SK-MEL-5 (cell line): Measurements from ENCODE around the gene TSHZ1. TPM values are rescaled to one million over a fixed set of nuclear protein-coding genes. Genes with fewer than 3 reads are reported as not detected.

Experiments used
- DNase-seq: peaks from one replicate; pipeline ENCODE4 v3.0.0-alpha.2; 2016; ENCODE audit warnings: low read depth, low spot score
- in situ Hi-C: cut with HindIII; loops from 2 replicates; pipeline ENCODE4 v1.10.0; 2016; ENCODE audit warnings: low sequenced_read_pairs, high pct_unique_total_duplicates, low pct_unique_long_range_greater_than_20kb
- total RNA-seq: library from RNA; depleted of rRNA; stranded (reverse); fragments of >200 nt; shearing (Covaris generic); gene quantifications from 2 replicates; pipeline ENCODE4 v1.2.3, GENCODE V29; 2014

TSHZ1 gene
- total RNA-seq, 1 experiment from 2014 or later, result 3.0 TPM

DNA sequence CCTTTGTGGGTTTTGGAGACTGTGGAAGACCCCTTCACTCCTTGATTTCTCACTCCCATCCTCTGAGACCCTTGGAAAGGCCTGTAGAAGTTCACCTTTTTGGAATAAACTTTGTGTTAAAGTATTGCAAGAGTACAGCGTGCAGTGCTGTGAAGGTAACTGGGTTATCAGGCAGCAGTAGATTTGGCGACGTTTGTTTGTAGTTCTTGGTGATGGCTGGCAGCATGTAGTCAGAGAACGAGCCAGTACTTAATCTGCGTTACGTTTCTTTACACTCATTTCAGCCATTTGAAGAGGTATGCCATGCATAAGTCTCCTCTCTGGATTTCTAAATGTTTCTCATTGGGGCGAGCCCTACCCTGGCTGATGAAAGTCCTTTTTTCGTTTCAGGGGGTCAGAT is 64.6 kb downstream of the TSHZ1 start:
- DNase-seq, result no peak
- in situ Hi-C loops, result no loop called here

DNA sequence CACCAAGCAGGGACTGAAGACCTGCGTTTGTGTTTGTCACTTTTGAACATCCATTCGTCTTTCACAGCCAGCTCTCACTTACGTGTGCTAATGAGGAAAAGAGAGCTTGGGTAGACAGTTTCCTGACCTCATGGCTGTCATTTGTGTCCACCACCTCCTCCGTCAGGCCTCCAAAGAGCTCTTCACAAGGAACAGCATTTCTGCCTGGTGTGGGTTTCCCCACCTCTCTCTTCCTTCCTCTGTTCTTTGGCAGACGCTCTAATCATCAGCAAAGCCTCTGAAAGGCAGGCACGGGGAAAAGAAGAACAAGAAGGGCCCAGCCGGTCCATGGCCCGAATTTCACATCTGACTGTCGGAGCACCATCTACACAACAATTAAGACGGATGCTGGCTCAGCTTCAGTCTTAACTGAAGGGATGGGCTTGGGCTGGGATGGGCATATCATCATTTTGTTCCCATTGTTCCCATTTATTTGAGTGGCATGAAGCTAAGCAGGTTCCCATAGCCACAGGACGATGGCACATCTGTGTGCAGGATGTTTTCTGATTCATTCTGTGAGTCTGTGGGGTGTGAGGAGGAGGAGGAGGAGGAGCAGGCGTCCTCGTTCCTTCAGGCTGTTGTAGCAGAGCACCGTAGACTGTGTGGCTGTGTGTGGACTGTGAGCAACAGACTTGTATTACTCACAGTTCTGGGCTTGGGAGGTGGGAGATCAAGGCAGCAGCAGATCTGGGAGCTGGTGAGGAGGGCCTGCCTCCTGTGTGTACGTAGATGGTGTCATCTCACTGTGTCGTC is 66.4 kb downstream of the TSHZ1 start:
- DNase-seq, result no peak
- in situ Hi-C loops, result no loop called here

DNA sequence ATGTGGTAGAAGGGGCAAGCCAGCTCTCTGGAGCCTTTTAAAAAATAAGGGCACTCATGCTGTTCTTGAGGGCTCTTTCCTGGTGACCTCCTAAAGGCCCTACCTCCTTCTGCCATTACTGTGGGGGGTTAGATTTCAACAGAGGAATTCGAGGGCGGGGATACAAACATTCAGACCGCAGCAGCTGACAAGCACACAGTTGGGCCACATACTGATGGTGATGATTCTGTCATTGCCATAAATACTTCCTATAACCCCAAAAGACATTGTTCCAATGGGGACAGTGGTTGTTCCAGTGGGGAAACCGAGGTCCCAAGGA is 67.0 kb downstream of the TSHZ1 start:
- DNase-seq, result no peak
- in situ Hi-C loops, result no loop called here

DNA sequence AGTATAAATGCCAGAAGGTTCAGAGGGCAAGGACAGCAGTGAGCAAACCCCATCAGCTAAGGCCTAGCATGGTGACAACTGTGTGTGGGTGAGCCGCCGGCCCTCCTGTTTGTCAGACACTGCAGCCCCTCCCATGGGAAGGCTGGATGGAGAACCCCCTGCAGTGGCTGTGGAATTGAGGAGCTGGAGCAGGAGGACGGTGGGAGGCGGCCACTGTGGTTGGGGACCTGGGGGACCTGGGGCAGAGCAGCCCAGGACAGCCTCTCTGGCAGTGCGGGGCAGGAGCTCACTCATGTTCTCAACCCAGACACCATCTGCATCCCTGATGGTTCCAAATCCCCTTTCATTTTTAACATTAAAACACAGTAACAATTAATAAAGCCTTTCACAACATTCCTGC is 68.8 kb downstream of the TSHZ1 start:
- no peak for DNase-seq
- in situ Hi-C loops, result no loop called here

DNA sequence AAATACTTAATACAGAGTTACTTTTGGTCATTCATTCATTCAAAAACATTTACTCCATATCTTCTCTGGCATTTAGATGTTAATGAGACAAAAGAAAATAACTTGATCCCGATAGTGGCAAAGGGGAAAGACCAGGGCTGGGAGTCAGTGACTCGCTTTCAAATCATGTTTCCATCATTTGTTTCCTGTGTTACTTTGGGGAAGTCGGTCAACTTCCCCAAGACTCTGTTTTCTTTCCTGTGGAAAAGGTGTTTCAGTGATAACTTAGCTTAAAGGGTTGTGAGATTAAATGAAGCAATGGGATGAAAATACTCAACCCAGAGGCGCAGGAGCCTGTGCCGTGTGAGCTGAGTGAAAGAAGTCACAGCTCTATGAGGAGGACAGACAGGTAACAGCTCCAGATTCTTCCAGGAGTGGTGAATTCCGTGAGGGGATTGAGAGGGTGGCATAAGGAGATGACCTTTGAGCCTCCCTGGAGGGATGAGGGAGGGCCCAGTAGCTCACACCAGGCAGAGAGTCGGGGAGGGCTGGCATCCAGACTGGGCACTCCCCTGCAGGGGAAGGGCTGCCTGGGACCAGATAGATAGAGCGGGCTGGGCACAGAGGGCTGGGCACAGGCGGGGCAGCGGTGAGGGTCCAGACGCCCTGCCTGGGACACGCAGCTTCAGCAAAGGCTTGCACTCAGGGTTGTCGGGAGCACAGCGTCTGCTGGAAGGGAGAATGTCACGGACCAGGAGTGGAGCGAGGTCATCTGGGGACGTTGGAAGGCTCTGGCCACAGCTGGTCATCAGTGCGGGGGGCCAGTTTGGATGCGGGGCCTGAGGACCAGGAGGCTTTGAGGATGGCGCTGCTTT is 70.1 kb downstream of the TSHZ1 start:
- in situ Hi-C loops, result no loop called here
- DNase-seq, result no peak

DNA sequence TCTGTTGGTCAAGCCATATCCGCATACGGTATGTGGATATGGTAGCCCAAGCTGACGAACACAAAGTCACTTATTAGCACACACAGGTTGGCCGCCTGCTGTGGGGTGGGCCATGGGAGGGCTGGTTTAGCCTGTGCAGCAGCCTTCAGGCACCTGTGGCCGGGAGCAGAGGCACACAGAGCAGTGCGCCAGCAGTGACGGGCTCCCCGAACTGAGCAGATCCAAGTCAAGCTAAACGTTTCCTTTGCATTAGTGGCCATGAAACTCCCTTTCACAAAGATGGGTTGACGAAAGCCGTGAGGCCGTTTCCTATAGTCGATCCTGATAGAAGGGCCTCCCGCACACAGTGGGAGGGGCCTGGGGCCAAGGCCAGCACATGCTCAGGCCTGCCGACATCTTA is 72.1 kb downstream of the TSHZ1 start:
- DNase-seq, result no peak
- in situ Hi-C loops, result no loop called here

DNA sequence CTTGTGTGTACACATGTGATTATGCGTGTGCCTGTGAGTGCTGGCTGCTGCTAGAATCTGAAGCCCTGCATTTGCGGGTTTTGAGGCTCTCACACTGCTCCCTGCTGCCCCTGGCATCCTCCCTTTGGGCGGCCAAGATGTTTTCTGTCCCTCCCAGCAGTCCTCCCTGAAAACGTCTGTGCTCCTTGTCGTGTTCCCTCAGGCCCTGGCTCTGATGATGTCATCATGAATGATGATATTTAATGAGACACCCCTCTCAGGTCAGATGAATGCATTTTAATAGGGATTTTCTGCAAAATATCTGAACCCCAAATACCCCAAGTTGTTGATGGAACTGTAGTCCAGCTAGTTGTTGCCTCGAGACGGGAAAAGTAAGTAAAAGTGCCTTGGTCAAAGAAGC is 73.1 kb downstream of the TSHZ1 start:
- no peak for DNase-seq
- in situ Hi-C loops, result no loop called here

DNA sequence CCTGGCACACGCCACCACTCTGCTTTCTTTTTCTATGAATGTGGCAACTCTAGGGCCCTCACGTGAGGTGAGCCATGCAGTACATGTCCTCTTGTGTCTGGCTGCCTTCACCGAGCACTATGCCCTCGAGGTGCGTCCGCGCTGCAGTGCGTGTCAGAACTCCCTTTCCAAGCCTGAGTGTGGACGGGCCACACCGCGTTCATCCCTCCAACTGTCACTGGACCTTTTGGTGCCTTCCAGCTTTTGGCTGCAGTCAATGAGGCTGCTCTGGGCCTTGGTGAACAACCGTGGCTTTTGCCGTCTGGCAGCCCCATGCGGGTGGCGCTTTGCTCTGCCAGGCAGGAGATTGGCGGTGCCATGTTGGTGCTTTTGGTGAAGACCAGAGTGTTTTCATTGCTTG is 74.0 kb downstream of the TSHZ1 start:
- in situ Hi-C loops, result no loop called here
- no peak for DNase-seq

DNA sequence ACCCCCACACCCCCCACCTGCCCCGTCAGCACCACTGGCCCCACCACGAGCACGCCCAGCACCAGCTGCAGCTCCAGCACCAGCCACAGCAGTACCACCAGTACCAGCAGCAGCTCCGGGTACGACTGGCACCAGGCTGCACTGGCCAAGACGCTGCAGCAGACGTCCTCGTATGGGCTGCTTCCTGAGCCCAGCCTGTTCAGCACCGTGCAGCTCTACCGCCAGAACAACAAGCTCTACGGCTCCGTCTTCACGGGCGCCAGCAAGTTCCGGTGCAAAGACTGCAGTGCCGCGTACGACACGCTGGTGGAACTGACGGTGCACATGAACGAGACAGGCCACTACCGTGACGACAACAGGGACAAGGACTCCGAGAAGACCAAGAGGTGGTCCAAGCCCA is 75.3 kb downstream of the TSHZ1 start:
- no peak for DNase-seq
- in situ Hi-C loops, result no loop called here

DNA sequence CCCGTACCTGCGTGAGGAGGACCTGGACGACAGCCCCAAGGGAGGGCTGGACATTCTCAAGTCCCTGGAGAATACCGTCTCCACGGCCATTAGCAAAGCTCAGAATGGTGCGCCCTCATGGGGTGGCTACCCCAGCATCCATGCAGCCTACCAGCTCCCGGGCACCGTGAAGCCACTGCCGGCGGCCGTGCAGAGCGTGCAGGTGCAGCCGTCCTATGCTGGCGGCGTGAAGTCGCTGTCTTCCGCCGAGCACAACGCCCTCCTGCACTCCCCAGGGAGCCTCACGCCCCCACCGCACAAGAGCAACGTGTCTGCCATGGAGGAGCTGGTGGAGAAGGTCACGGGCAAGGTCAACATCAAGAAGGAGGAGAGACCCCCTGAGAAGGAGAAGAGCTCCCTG is 76.4 kb downstream of the TSHZ1 start:
- no peak for DNase-seq
- in situ Hi-C loops, result no loop called here

DNA sequence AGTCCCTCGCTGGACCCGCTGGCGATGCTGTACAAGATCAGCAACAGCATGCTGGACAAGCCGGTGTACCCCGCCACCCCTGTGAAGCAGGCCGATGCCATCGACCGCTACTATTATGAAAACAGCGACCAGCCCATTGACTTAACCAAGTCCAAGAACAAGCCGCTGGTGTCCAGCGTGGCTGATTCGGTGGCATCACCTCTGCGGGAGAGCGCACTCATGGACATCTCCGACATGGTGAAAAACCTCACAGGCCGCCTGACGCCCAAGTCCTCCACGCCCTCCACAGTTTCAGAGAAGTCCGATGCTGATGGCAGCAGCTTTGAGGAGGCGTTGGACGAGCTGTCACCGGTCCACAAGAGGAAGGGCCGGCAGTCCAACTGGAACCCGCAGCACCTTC is 77.1 kb downstream of the TSHZ1 start:
- in situ Hi-C loops, result no loop called here
- DNase-seq, result no peak

DNA sequence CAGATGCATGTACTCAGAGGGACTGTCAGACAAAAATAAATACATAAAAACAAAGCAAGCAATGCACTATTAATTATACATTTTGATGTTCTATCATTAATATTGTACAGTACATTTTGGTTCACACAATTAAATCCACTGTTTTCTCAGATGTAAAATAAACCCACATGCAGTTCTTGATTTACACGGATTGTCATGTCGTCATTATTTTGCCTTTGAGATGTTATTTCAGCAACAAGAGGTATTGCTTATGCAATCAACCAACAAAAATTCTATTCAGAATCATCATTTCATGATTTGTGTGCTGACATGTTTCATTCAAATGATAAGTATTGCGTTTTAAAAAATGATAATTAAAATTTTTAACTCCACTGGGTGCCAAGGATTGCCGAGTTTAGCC is 79.2 kb downstream of the TSHZ1 start:
- in situ Hi-C loops, result no loop called here
- DNase-seq, result no peak

DNA sequence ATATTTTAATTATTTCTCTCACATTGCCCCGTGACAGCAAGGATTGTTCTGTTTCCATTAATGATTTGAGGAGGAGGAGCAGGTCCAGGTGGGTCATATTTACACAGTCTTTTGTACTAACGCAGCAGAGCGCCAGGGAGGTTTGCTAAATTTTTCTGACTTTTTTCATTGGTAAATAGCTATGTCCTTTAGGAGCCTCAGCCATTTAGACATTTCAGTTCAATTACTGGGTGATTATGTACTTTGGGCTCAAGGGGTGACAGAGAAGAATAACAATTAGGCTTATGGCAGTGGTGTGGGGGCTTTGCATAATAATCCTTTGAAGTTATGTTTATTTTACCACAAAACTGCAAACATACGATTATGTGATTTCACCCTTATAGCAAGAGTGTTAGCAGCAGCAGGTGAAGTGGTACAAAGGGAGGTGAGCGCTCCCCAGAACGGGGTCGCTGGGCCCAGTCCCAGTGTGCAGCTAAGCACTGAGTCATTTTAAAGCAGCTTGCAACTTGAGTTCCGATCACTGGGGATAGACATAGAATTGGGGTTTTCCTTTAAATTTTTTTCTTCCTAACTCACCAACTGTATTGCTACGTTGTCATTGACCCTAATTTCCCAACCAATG is 80.3 kb downstream of the TSHZ1 start:
- DNase-seq, result no peak
- in situ Hi-C loops, result no loop called here

DNA sequence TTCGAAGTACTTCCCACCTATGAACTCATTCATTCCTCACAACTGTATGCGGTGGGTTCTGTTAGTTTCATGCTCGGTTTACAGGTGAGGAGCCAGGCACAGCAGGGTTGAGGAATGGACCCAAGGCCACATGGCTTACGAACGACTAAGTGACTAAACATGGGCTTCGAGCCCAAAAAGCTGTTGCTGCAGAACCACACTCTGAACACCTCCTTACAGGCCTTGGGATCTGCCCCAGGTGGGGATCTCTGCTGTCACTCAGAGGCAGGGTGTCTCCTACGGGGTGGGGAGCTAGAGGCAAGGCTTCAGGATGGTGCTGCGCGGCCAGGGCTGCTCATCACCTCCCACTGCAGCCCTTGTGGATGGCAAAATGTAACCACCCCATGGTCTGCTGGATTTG is 80.9 kb downstream of the TSHZ1 start:
- DNase-seq, result no peak
- in situ Hi-C loops, result no loop called here

DNA sequence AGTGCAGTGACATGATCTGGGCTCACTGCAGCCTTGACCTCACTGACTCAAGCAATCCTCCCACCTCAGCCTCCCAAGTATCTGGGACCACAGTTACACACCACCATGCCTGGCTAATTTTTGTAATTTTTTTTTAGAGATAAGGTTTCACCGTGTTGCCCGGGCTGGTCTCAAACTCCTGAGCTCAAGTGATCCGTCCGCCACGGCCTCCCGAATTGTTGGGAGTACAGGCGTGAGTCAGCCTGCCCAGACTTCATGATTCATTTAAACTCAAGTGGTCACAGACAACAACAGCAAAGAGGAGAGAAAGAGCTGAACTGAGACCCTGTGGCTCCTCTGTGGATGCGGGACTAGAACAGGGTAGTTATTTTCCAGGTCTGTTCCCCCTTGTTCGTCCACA is 83.0 kb downstream of the TSHZ1 start:
- in situ Hi-C loops, result no loop called here
- DNase-seq, result peak; percentile 72

DNA sequence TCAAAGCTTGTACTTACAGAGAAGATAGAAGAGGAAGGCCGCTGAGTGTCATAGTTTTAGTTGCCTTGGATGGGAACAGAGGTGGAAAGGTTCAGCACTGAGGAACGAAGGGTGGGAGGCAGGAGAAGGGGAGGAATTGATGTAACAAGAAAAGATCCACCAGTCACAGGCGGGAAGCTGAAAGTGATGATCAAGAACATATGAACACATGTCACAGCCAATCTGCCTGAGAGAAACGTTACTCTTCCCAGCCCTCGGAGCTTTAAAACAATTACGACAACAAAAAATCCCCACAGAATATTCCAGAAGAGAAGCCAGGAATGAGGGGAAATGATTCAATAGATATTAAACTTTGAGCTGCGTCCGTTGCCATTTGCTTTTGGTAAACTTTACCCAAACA is 87.1 kb downstream of the TSHZ1 start:
- in situ Hi-C loops, result no loop called here
- no peak for DNase-seq

DNA sequence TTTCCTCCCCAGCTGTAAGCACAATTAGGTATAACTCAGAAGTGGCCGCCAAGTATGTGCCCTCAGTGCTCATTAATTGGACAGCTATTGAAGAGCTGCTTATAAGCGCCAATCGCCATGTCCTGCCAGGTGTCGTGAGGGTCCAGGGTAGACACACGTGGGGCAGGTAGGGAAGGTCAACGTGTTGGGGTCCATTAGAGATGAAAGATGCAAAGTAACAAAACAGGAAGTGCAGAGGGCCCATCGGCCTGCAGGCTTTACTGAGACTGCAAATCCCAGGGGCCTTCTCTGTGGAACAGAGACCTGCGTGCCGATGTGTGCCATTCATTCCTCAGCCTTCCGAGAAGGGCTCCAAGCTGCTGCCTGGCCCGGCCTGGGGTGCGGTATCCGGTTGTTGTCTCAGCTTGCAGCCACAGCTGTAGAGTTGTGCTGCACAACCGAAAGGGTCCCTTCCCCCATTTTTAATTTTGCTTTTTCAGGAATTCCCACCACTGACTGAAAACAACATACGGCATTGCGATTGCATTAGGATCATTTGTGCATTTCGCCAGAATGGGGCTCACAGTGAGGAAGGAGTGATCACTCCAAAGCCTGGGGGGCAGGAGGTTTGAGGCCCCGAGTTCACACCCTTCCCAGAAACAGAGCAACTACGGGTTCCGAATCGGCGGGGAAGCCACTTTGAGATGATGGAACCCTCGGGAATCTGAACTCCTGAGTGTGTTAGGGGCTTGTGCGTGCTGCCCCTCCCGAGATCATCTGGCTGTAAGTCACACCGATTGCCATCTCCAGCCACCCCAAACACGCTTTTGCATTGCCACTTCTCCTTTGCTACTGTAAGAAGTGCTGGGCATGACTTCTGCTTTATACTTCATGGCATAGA is 94.3 kb downstream of the TSHZ1 start:
- in situ Hi-C loops, result no loop called here
- no peak for DNase-seq

DNA sequence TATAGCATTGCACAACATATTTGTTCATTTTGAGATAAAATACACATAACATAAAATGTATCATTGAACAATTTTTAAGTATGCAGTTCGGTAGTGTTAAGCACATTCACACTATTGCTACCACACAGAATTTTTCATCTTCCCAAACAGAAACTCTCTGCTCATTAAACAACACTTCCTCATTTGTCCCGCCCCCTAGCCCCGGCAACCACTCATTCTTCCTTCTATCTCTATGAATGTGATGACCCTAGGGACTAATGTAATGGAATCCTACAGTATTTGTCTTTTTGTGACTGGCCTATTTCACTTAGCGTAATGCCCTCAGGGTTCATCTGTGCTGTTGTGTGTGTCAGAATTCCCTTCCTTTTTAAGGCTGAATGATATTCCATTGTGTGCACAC is 95.4 kb downstream of the TSHZ1 start:
- no peak for DNase-seq
- in situ Hi-C loops, result no loop called here
